ENCODE results near the gene ZNF839.
A peak's percentile ranks its signal among the peaks of the same experiment; 100 is the strongest.

Gene ZNF839

GRCh38 chr14:102303664-102304063 lies 15.9 kb upstream of the ZNF839 start:
- DNase-seq (ENCODE audit: low read depth) = no peak
- TF ChIP-seq MAX (IDR thresholded peaks at IDR 0.05; ENCODE audit: low read depth, low read length) = no peak
- H3K4me3 ChIP-seq (ENCODE audit: low read depth, low read length) = peak overlapping the region; percentile 88

GRCh38 chr14:102304611-102305506 lies 14.7 kb upstream of the ZNF839 start, which contains the start of gene MOK:
TSS of gene MOK (minus strand) at chr14:102305164. CDS start at chr14:102304968, 196 bp downstream.
- TF ChIP-seq MAX (IDR thresholded peaks at IDR 0.05; ENCODE audit: low read depth, low read length) = peak; percentile 77
- no peak for TF ChIP-seq MYC (IDR thresholded peaks at IDR 0.05; ENCODE audit: low read depth, low read length)
- peak within 1 kb of the TSS; percentile 88 for H3K4me3 ChIP-seq (ENCODE audit: low read depth, low read length)
- peak; percentile 95 for DNase-seq (ENCODE audit: low read depth)

GRCh38 chr14:102314242-102315011 lies 5.1 kb upstream of the ZNF839 start:
- DNase-seq (ENCODE audit: low read depth) = peak; percentile 91
- TF ChIP-seq CTCF (IDR thresholded peaks at IDR 0.05; ENCODE audit: low read depth, low read length) (peak; percentile 62), POLR2A (IDR thresholded peaks at IDR 0.05; ENCODE audit: extremely low read depth, insufficient read length) (no peak), MAX (IDR thresholded peaks at IDR 0.05; ENCODE audit: low read depth, low read length) (peak; percentile 97), MYC (IDR thresholded peaks at IDR 0.05; ENCODE audit: low read depth, low read length) (peak; percentile 99)
- peak overlapping the region; percentile 69 for H3K4me3 ChIP-seq (ENCODE audit: low read depth, low read length)

GRCh38 chr14:102315121-102315520 lies 4.4 kb upstream of the ZNF839 start:
- H3K4me3 ChIP-seq (ENCODE audit: low read depth, low read length) = no peak overlapping the region
- TF ChIP-seq CTCF (IDR thresholded peaks at IDR 0.05; ENCODE audit: low read depth, low read length) = no peak
- TF ChIP-seq POLR2A (IDR thresholded peaks at IDR 0.05; ENCODE audit: extremely low read depth, insufficient read length) = no peak
- TF ChIP-seq MYC (IDR thresholded peaks at IDR 0.05; ENCODE audit: low read depth, low read length) = no peak
- TF ChIP-seq MAX (IDR thresholded peaks at IDR 0.05; ENCODE audit: low read depth, low read length) = no peak
- DNase-seq (ENCODE audit: low read depth) = no peak

- DNase-seq (ENCODE audit: low read depth) = no peak
- no peak for TF ChIP-seq POLR2A (IDR thresholded peaks at IDR 0.05; ENCODE audit: extremely low read depth, insufficient read length)
- 0 out of 2 replicates have a peak, but pooled peaks have one; percentile 9 for TF ChIP-seq MYC (IDR thresholded peaks at IDR 0.05; ENCODE audit: low read depth, low read length)
- peak; percentile 49 for TF ChIP-seq MAX (IDR thresholded peaks at IDR 0.05; ENCODE audit: low read depth, low read length)
- no peak for TF ChIP-seq CTCF (IDR thresholded peaks at IDR 0.05; ENCODE audit: low read depth, low read length)
- H3K4me3 ChIP-seq (ENCODE audit: low read depth, low read length) = peak overlapping the region; percentile 59
These were observed 3.2 kb upstream of the ZNF839 start for GRCh38 chr14:102316338-102316742.

GRCh38 chr14:102316743-102317563 lies 2.6 kb upstream of the ZNF839 start:
- TF ChIP-seq POLR2A (IDR thresholded peaks at IDR 0.05; ENCODE audit: extremely low read depth, insufficient read length) (peak; percentile 25), MYC (IDR thresholded peaks at IDR 0.05; ENCODE audit: low read depth, low read length) (0 out of 2 replicates have a peak, but pooled peaks have one; percentile 32), MAX (IDR thresholded peaks at IDR 0.05; ENCODE audit: low read depth, low read length) (0 out of 2 replicates have a peak, but pooled peaks have one; percentile 2), CTCF (IDR thresholded peaks at IDR 0.05; ENCODE audit: low read depth, low read length) (peak; percentile 59)
- H3K4me3 ChIP-seq (ENCODE audit: low read depth, low read length) = peak overlapping the region; percentile 61
- peak; percentile 92 for DNase-seq (ENCODE audit: low read depth)

Measured in NB4 (cell line).